Measurements from ENCODE around the gene MYOM1.

The MYOM1 gene

DNA sequence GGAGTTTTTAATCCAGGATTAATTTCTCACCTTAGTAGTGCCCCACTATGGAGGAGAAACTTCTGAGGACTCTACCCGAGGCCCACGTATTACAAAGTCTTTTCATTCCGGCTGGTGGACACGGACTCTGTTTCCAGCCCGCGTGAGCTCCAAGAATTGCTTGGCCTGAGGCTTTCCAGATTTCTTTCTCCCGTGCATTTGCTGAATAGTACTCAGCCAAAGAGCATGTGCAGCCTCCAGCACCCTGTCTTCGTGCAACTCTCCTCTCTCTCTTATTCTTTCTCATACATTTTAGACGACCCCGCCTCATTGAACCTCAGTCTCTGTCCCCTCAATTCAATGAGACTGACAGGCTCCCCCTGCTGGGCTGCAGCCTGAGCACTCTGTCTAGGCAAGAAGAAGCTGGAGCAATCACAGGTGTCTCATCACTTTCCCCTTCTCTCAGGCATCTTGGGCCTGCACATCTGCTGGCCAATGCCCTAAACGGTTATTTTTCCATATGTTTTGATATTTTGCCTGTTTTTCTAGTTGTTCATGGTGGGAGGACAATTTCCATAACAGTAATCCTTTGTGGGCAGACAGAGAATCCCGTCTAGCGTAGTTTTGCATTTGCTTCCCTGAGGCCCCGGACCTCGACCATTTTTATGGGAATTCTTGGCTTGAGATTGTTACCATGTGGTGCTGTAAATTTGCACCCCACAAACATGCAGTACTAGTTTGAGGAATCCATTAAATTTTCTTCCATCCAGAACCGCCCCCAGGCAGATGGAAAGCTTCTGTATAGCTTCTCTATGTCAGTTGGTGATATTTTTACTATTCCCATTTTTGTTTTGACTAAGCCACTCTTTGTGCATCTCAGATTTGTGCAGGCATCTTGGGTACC is 156.7 kb downstream of the MYOM1 start:
- Histone ChIP-seq H3K4me1 (ENCODE audit: control insufficient read depth, low read length) (peaks cover 21% of the 10 kb centered on the region), H3K36me3 (ENCODE audit: control insufficient read depth, low read length) (no peaks in the 10 kb centered on the region), H3K27ac (ENCODE audit: low read depth, low read length) (no peak overlapping the region), H3K9me3 (ENCODE audit: control insufficient read depth, insufficient read depth, low read length) (no peaks in the 10 kb centered on the region), H3K9me2 (replicated peaks; ENCODE audit: control insufficient read depth, low read length) (no peaks in the 10 kb centered on the region), H3K27me3 (ENCODE audit: control insufficient read depth, low read length) (no peaks in the 10 kb centered on the region), H3K79me2 (ENCODE audit: control insufficient read depth, low read length) (no peaks in the 10 kb centered on the region), H3K4me3 (ENCODE audit: low read length) (no peak overlapping the region), H4K20me1 (ENCODE audit: control insufficient read depth, insufficient read depth, low read depth, low read length) (no peaks in the 10 kb centered on the region), H3K4me2 (ENCODE audit: low read length) (no peak overlapping the region), H3F3A (ENCODE audit: control insufficient read depth, insufficient read depth) (0 out of 2 replicates have a peak, but pooled peaks cover 2% of the 10 kb centered on the region)
- TF ChIP-seq, protein P1, sequence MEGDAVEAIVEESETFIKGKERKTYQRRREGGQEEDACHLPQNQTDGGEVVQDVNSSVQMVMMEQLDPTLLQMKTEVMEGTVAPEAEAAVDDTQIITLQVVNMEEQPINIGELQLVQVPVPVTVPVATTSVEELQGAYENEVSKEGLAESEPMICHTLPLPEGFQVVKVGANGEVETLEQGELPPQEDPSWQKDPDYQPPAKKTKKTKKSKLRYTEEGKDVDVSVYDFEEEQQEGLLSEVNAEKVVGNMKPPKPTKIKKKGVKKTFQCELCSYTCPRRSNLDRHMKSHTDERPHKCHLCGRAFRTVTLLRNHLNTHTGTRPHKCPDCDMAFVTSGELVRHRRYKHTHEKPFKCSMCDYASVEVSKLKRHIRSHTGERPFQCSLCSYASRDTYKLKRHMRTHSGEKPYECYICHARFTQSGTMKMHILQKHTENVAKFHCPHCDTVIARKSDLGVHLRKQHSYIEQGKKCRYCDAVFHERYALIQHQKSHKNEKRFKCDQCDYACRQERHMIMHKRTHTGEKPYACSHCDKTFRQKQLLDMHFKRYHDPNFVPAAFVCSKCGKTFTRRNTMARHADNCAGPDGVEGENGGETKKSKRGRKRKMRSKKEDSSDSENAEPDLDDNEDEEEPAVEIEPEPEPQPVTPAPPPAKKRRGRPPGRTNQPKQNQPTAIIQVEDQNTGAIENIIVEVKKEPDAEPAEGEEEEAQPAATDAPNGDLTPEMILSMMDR (IDR thresholded peaks at IDR 0.05; ENCODE audit: low read depth, low read length, poor library complexity, severe bottlenecking) = peak; percentile 91
- no peak for TF ChIP-seq EZH2phosphoT487 (IDR thresholded peaks at IDR 0.05; ENCODE audit: borderline replicate concordance, low read length)

DNA sequence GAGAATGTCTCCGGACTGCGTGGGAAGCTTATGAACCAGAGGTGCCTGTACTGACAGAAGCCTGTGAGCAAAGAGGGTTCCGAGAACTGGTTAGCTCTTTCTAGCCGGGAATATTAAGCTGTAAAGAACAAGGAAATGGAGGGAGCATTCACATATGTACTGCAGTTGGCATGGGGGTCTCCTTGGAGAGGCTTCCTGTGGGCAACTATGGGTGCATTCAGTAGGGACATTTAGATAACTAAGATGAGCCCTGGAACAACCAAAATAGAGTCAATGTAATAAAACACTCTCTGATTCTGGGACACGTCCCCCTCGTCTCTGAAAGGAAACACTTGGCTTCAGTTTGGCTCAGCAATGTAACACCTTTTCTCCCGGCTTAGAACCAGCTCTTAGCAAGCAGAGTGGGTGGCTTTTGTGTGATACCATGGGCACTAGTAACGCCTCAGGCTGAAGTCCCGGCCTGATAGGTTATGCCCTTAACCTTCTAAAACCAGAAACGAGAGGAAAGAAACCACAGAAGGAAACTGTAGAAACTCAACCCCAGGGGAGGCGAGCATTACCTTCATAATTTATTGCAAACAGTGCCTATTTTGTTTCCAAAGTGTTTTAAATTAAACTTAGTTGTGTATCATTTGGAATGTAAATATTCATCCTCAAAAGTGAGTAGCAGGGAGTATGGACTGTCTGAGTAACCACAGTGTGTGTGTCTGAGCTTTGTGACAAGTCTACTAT is 158.0 kb downstream of the MYOM1 start:
- Histone ChIP-seq H3K9me2 (replicated peaks; ENCODE audit: control insufficient read depth, low read length) (no peaks in the 10 kb centered on the region), H3K9me3 (ENCODE audit: control insufficient read depth, insufficient read depth, low read length) (no peaks in the 10 kb centered on the region), H4K20me1 (ENCODE audit: control insufficient read depth, insufficient read depth, low read depth, low read length) (no peaks in the 10 kb centered on the region), H3K79me2 (ENCODE audit: control insufficient read depth, low read length) (no peaks in the 10 kb centered on the region), H3K27ac (ENCODE audit: low read depth, low read length) (no peak overlapping the region), H3K4me2 (ENCODE audit: low read length) (no peak overlapping the region), H3K4me3 (ENCODE audit: low read length) (no peak overlapping the region), H3K27me3 (ENCODE audit: control insufficient read depth, low read length) (no peaks in the 10 kb centered on the region), H3K4me1 (ENCODE audit: control insufficient read depth, low read length) (peaks cover 21% of the 10 kb centered on the region), H3K36me3 (ENCODE audit: control insufficient read depth, low read length) (no peaks in the 10 kb centered on the region), H3F3A (ENCODE audit: control insufficient read depth, insufficient read depth) (0 out of 2 replicates have a peak, but pooled peaks cover 2% of the 10 kb centered on the region)
- TF ChIP-seq, protein P1 (IDR thresholded peaks at IDR 0.05; ENCODE audit: low read depth, low read length, poor library complexity, severe bottlenecking) = no peak
- TF ChIP-seq EZH2phosphoT487 (IDR thresholded peaks at IDR 0.05; ENCODE audit: borderline replicate concordance, low read length) = no peak

DNA sequence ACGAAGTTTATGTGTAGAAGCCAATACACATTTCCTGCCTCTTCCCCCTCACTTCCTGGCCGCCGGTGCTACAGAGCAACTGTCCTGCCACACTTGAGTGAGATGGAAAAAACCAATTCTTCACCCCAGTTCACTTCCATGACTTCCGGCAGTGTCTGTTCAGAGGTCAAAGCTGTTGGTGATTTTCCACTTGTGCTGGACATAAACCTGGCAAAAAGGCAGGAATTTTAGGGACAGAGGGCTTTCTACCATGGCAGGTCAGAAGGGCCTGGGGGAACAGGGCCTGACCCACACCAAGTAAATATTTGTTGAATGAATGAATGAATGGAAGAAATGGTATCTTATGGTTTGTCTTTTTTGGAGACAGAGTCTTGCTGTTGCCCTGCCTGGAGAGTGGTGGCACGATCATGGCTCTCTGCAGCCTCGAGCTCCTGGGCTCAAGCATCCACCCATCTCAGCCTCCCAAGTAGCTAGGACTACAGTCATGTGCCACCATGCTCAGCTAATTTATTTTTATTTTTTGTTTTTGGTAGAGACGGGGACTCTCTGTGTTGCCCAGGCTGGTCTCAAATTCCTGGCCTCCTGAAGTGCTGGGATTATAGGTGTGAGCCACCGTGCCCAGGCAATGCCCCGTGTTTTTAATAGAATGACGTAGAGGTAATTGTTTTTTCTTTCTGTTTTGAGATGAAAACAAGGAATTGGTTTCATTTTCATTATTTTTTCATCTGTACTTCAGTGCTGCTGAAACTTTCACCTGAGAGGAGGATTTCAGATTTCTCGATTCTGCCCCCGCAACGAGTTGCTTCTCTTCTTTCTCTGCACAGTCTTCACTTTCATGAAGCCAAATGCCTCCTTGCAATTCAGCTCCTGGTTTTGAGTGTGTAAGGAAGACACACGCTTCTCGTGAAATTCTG is 158.8 kb downstream of the MYOM1 start:
- Histone ChIP-seq H3K27me3 (ENCODE audit: control insufficient read depth, low read length) (no peaks in the 10 kb centered on the region), H3F3A (ENCODE audit: control insufficient read depth, insufficient read depth) (0 out of 2 replicates have a peak, but pooled peaks cover 2% of the 10 kb centered on the region), H3K4me3 (ENCODE audit: low read length) (peak overlapping the region; percentile 3; the same call in 1 of the 2 replicates), H3K4me1 (ENCODE audit: control insufficient read depth, low read length) (peaks cover 21% of the 10 kb centered on the region), H3K9me3 (ENCODE audit: control insufficient read depth, insufficient read depth, low read length) (no peaks in the 10 kb centered on the region), H3K9me2 (replicated peaks; ENCODE audit: control insufficient read depth, low read length) (no peaks in the 10 kb centered on the region), H3K27ac (ENCODE audit: low read depth, low read length) (no peak overlapping the region), H3K36me3 (ENCODE audit: control insufficient read depth, low read length) (no peaks in the 10 kb centered on the region), H3K4me2 (ENCODE audit: low read length) (peak overlapping the region; percentile 45), H3K79me2 (ENCODE audit: control insufficient read depth, low read length) (no peaks in the 10 kb centered on the region), H4K20me1 (ENCODE audit: control insufficient read depth, insufficient read depth, low read depth, low read length) (no peaks in the 10 kb centered on the region)
- TF ChIP-seq EZH2phosphoT487 (IDR thresholded peaks at IDR 0.05; ENCODE audit: borderline replicate concordance, low read length) = no peak
- TF ChIP-seq, protein P1 (IDR thresholded peaks at IDR 0.05; ENCODE audit: low read depth, low read length, poor library complexity, severe bottlenecking) = no peak

All from DOHH2 (cell line).